ENCODE results near the gene SHB.

- TF ChIP-seq CTCF (IDR thresholded peaks at IDR 0.05; ENCODE audit: insufficient read depth, low read length, poor library complexity, severe bottlenecking), result no peak
- no peak for TF ChIP-seq EZH2phosphoT487 (conservative IDR thresholded peaks at IDR 0.05; ENCODE audit: low read length)
Measured at GRCh38 chr9:38027714-38028113, 41.3 kb downstream of the SHB start.
